ENCODE measurements around the gene TBC1D12. TPM values are rescaled to one million over a fixed set of nuclear protein-coding genes. Genes with fewer than 3 reads are reported as not detected.
"Not testable (repeated sequence)": the region's sequence is repeated elsewhere in the genome, so short reads cannot be mapped to it uniquely, and the experiment has no call there.

Gene TBC1D12
- total RNA-seq, 1 experiment from 2014 or later: 5.8 TPM

DNA sequence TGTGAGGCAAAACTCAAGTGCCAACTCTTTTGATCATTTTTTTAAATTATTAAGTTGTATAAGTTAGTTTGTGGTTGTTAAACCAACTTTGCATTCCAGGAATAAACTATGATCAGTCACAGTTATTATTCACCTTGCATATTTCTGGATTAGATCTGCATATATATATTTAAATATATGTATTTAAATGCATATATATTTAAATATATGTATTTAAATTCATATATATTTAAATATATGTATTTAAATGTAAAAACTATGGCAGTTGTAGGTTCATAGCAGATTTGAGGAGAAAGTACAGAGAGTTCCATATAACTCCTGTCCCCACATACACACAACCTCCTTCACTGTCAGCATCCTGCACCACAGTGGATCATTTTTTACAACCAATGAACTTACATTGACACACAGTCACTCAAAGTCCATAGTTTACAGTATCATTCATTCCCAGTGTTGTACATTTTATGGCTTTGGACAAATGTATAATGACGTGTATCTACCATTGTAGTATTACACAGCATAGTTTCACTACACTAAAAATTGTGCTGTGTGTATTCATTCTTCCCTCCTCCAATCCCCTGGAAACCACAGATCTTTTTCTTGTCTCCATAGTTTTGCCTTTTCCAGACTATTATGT lies 49.7 kb downstream of the TBC1D12 start:
- DNase-seq (ENCODE audit: low spot score): no peak

DNA sequence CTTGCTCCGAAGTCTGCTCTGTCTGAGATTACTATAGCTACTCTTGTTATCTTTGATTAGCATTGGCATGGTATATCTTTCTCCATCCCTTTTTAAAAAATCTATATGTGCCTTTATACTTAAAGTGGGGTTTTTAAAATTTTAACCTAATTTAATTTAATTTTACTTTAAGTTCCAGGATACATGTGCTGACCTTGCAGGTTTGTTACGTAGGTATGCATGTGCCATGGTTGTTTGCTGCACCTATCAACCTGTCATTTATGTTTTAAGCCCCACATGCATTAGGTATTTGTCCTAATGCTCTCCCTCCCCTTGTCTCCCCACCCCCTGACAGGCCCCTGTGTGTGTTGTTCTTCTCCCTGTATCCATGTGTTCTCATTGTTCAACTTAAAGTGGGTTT lies 54.6 kb downstream of the TBC1D12 start:
- DNase-seq (ENCODE audit: low spot score): no peak

GRCh38 chr10:94459385-94459784 lies 57.0 kb downstream of the TBC1D12 start:
- DNase-seq (ENCODE audit: low spot score): no peak

GRCh38 chr10:94461503-94461902 lies 59.2 kb downstream of the TBC1D12 start:
- no peak for DNase-seq (ENCODE audit: low spot score)

DNA sequence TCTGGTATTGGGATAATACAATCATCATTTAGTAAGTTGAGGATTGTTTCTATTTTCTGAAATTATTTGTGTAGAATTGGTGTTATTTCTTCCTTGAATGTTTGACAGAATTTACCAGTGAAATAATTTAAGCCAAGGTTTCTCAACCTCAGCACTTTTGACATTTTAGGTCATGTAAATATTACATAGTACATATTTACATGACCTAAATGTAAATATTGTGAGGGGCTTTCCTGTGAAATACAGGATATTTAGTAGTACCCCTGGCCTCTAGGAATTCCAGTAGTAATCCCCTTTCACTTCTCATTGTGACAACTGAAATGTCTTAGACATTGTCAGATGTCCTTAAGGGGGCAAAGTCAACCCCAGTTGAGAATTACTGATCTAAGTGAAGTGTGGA lies 59.8 kb downstream of the TBC1D12 start:
- DNase-seq (ENCODE audit: low spot score): no peak

GRCh38 chr10:94465684-94466083 lies 63.3 kb downstream of the TBC1D12 start:
- DNase-seq (ENCODE audit: low spot score): no peak

DNA sequence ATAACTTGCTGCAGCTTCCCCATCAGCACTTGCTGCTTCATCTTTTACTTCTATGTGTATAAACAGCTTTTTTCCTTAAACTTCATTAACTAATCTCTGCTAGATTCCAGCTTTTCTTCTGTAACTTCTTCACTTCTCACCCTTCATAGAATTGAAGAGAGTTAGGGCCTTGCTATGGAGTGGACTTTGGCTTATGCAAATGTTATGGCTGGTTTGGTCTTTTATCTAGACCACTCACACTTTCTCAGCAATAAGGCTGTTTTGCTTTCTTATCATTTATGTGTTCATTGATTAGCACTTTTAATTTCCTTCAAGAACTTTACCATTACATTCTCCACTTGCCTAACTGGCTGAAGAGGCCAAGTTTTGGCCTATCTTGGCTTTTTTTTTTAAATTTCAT lies 79.1 kb downstream of the TBC1D12 start:
- DNase-seq (ENCODE audit: low spot score): no peak

DNA sequence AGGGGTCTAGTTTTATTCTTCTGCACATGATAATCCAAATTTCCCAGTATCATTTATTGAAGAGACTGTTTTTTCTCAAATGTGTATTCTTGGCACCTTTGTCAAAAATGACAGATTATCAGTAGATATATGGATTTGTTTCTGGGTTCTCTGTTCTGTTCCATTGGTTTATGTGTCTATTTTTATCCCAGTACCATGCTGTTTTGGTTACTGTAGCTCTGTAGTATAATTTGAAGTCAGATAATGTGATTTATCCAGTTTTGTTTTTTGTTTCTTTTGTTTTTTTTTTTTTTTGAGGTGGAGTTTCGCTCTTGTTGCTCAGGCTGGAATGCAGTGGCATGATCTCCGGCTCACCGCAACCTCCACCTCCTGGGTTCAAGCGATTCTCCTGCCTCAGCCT lies 81.6 kb downstream of the TBC1D12 start:
- DNase-seq (ENCODE audit: low spot score): no peak

GRCh38 chr10:94485094-94485493 lies 82.8 kb downstream of the TBC1D12 start:
- no peak for DNase-seq (ENCODE audit: low spot score)

GRCh38 chr10:94487575-94487974 lies 85.2 kb downstream of the TBC1D12 start:
- DNase-seq (ENCODE audit: low spot score): no peak

- DNase-seq (ENCODE audit: low spot score): no peak
These were observed 86.8 kb downstream of the TBC1D12 start for GRCh38 chr10:94489107-94489506.

- no peak for DNase-seq (ENCODE audit: low spot score)
These were observed 87.8 kb downstream of the TBC1D12 start for GRCh38 chr10:94489976-94490788.

DNA sequence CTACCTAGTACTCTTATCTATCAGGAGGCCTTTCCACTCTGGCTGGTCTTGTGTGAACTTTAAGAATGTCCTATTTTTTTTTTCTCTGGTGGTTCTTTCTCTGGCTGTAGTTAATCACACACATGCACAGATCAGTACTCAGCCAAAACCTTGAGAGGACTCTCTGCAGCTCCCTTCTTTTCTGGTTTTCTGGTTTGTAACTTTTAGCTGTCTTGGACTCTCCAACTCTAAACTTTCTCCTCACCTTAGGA lies 88.4 kb downstream of the TBC1D12 start:
- no peak for DNase-seq (ENCODE audit: low spot score)

GRCh38 chr10:94493463-94493862 lies 91.1 kb downstream of the TBC1D12 start:
- no peak for DNase-seq (ENCODE audit: low spot score)

DNA sequence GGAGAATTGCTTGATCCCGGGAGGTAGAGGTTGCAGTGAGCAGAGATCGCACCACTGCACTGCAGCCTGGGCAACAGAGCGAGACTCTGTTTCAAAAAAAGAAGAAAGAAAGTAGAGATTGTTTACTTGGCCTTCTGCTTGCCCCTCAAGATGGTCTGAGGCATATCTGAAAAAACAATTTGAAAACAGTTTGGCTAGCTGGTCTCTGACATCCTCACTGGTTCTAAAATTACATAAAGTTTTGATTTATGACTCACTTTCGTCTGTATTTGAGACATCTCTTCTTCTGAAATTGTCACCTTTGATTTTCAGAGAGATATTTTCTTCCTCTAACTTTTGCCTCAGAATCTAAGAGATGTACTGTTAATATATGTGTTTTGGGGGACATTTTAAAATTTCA lies 93.7 kb downstream of the TBC1D12 start:
- no peak for DNase-seq (ENCODE audit: low spot score)

DNA sequence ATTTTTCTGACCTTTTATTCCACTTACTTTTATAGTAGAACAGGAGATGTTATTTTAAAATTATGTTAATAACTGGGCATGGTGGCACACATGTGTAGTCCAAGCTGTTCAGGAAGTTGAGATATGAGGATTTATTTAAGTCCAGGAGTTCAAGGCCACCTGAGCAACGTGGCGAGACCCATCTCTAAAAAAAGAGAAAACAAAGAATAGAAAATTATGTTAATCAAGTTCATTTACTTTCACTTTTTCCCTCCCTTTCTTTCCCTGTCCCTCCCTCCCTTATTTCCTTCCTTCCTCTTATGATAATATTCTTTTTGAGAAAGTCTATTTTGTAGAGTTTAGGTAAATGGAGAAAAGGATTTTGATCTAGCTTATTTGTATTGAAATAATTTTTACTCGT lies 94.3 kb downstream of the TBC1D12 start:
- no peak for DNase-seq (ENCODE audit: low spot score)

DNA sequence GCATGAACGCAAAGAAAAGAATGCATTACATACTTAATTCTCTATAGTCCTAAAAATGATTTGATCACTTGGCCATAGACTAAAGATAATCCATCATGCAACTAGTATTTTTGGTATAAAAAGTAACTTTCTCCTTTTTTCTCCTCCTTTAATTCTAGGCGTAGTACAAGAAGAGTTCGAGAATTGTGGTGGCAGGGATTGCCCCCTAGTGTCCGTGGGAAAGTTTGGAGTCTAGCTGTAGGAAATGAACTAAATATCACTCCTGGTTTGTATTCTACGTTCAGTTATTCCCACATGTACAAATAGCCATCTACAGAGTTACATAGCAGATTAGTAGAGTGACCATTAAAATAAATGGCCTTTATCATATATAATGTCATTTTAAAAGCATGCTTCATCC lies 97.7 kb downstream of the TBC1D12 start:
- DNase-seq (ENCODE audit: low spot score): peak; percentile 22

GRCh38 chr10:94521276-94522250 lies 119.2 kb downstream of the TBC1D12 start:
- DNase-seq (ENCODE audit: low spot score): no peak

DNA sequence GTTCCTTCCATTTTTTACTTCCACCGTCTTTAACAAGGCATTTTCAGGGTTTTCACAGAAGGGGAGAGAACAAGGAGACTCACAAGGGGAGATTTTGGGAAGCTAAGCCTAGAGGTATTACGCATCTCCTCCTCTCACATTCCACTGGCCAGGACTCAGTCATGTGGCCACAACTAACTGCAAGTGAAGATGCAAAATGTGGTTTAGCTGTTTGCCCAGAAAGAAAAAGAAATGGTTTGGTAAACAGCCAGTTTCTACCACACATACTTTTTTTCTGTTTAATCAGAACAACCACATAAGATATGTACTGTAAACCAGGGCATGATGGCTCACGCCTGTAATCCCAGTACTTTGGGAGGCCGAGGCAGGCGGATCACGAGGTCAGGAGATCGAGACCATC lies 121.8 kb downstream of the TBC1D12 start:
- DNase-seq (ENCODE audit: low spot score): no peak

DNA sequence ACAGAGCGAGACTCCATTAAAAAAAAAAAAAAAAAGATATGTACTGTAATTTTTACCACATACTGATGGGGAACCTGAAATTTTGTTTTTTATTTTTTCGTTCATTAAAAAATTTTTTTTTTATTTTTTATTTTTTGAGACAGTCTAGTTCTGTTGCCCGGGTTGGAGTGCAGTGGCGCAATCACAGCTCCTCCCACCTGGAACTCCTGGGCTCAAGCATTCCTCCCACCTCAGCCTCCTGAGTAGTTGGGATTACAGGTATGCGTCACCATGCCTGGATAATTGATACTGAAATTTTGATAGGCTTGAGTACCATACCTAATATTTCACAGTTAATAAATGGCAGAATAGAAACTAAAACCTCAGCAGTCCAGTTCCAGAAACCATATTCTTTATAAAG lies 122.4 kb downstream of the TBC1D12 start:
- DNase-seq (ENCODE audit: low spot score): no peak

DNA sequence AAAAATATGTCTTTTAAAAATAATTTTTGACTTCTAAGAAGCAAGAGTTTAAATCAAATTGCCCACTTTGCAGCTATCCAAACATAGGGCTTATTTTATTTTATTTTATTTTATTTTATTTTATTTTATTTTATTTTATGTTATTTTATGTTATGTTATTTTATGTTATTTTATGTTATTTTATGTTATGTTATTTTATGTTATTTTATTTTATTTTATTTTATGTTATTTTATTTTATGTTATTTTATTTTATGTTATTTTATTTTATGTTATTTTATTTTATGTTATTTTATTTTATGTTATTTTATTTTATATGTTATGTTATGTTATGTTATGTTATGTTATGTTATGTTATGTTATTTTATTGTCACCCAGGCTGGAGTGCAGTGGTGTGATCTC lies 129.2 kb downstream of the TBC1D12 start:
- not testable (repeated sequence) for DNase-seq (ENCODE audit: low spot score)

GRCh38 chr10:94533027-94533426 lies 130.7 kb downstream of the TBC1D12 start:
- no peak for DNase-seq (ENCODE audit: low spot score)

Data from HT-29 (cell line).